Heart left ventricle (tissue), 13 donors: ENCODE data around the gene LSAMP.

Experiments used
- POLR2A ChIP-seq, 2 donors: fragments of 450-650 bp; IDR thresholded peaks; one replicate each; pipeline ENCODE4 v1.6.1; 2017; ENCODE audit warnings: antibody characterized with exemption in 2 of 2, mild to moderate bottlenecking in 2 of 2, moderate library complexity in 2 of 2
- TF ChIP-seq, protein P1 (sequence below), 12 donors: fragments of 200-600 bp; sonication (generic) in 4 of 12; IDR thresholded peaks; one replicate each; pipeline versions ENCODE4 v1.5.0 to v1.8.0; 2018 to 2022; ENCODE audit warnings: antibody characterized with exemption in 12 of 12, mild to moderate bottlenecking in 5 of 12
- donor health status: ischemic (EF 13 %, LVEDD 7.1; RV severe dilation, severe dysfunction).
- donor health status: DM: no; HTN: yes; CAD: no.
- donor health status: DM: no; HTN: no; CAD: no.
- donor health status: ischemic (EF 25% LVEDD 6.9; RV normal size, moderate dysfunction).
- donor health status: ischemic (EF 25% LVEDD 5.7; RV mildly dilated, moderate dysfunction).
- donor health status: ischemic (EF 35%, LVEDD 5.7; RV mildly dilated, moderate dysfunction).
- donor health status: nonischemic (EF 11% LVEDD 7.7; RV severe dilation, severe dysfunction).
- donor health status: DM: yes; HTN: yes; CAD: no.
- donor health status: PGD.
- donor health status: ischemic (EF 29% LVEDD 5.4; RV normal size, mild dysfunction).
- donor health status: nonischemic (EF 23%, LVEDD 6.1; RV moderate dilation, normal function).

DNA sequence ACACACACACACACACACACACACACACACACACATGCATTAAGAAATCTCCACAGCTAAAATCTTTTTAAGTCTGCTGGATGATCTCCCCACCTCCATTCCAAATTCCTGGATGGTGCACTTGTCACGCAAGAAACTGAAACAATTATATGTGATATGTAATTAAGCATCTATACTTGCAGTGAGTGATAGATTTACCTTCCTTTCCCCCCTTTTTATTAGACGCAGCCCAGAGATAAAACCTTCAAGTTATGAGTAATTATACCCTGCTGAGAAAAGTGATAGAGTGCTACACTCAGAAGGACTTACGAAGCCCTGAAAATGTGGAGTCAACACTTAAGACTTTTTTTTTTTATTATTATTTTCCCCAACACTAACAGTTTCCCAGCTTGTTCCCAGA lies 255.2 kb downstream of the LSAMP start:
- no peak for TF ChIP-seq POLR2A (IDR thresholded peaks at IDR 0.05)
- TF ChIP-seq, protein P1, sequence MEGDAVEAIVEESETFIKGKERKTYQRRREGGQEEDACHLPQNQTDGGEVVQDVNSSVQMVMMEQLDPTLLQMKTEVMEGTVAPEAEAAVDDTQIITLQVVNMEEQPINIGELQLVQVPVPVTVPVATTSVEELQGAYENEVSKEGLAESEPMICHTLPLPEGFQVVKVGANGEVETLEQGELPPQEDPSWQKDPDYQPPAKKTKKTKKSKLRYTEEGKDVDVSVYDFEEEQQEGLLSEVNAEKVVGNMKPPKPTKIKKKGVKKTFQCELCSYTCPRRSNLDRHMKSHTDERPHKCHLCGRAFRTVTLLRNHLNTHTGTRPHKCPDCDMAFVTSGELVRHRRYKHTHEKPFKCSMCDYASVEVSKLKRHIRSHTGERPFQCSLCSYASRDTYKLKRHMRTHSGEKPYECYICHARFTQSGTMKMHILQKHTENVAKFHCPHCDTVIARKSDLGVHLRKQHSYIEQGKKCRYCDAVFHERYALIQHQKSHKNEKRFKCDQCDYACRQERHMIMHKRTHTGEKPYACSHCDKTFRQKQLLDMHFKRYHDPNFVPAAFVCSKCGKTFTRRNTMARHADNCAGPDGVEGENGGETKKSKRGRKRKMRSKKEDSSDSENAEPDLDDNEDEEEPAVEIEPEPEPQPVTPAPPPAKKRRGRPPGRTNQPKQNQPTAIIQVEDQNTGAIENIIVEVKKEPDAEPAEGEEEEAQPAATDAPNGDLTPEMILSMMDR (IDR thresholded peaks at IDR 0.05): no peak
